Measurements from ENCODE around the gene AACS. TPM values are rescaled to one million over a fixed set of nuclear protein-coding genes. Genes with fewer than 3 reads are reported as not detected.

AACS gene
- polyA plus RNA-seq, 3 donors = 4.7 to 7.9 (median 5.1) TPM

GRCh38 chr12:125185740-125186470 lies 120.7 kb downstream of the AACS start, which contains the start of gene TMEM132B:
Gene TMEM132B (plus strand): TSS chr12:125186386.
- intact Hi-C loops (cut with micrococcal nuclease) = loop anchor here (10.0 kb wide), 2 partner anchors 1559 to 1689 kb away; no protein-coding TSS in a partner anchor
- peak within 1 kb of the TSS; percentile 43 to 86 for H3K4me3 Mint-ChIP-seq
- H3K9me3 ChIP-seq (replicated peaks in 1 of 2; ENCODE audit: control insufficient read depth in 1 of 2, insufficient read depth in 1 of 2, low read length in 2 of 2) = peaks cover 0 to 10% of the 10 kb centered on the region in 2 donors

More at GRCh38 chr12:125185740-125186470, 120.7 kb downstream of the AACS start, which contains the start of gene TMEM132B:
- Histone ChIP-seq H2AFZ (ENCODE audit: insufficient read depth, low read depth, low read length, poor library complexity, severe bottlenecking) (no peak within 1 kb of the TSS), H3K9ac (ENCODE audit: insufficient read depth, low read length, poor library complexity, severe bottlenecking) (no peak within 1 kb of the TSS), H3K79me2 (ENCODE audit: insufficient read depth, low read length) (no peaks in the 10 kb centered on the region), H3K4me2 (replicated peaks; ENCODE audit: extremely low read depth, low read length, poor library complexity, severe bottlenecking) (peak within 1 kb of the TSS; percentile 36), H3K36me3 (replicated peaks in 1 of 2; ENCODE audit: control insufficient read depth in 1 of 2, insufficient read depth in 2 of 2, low read length in 2 of 2) (no peaks in the 10 kb centered on the region), H3K27me3 (ENCODE audit: control insufficient read depth in 2 of 2, insufficient read depth in 2 of 2, low read length in 2 of 2) (peaks cover 54 to 67% of the 10 kb centered on the region in 2 donors), H4K20me1 (ENCODE audit: insufficient read depth, low read length) (no peaks in the 10 kb centered on the region), H3K4me3 (replicated peaks in 1 of 3; ENCODE audit: low read depth in 2 of 3, low read length in 3 of 3) (no peak within 1 kb of the TSS), H3K27ac (ENCODE audit: low read depth in 1 of 2, low read length in 2 of 2) (no peak within 1 kb of the TSS), H3K4me1 (ENCODE audit: control insufficient read depth in 1 of 2, insufficient read depth in 2 of 2, low read length in 2 of 2) (no peaks in the 10 kb centered on the region)
- peaks cover 65 to 80% (median 67%) of the 10 kb centered on the region in 3 donors for H3K27me3 Mint-ChIP-seq (ENCODE audit: low read depth in 3 of 3)
- no peaks in the 10 kb centered on the region for H3K36me3 Mint-ChIP-seq
- H3K9me3 Mint-ChIP-seq = peaks cover 0 to 13% (median 3%) of the 10 kb centered on the region in 7 donors
- DNase-seq = no peak
- TF ChIP-seq CTCF (IDR thresholded peaks at IDR 0.05) = no peak
- H3K4me1 Mint-ChIP-seq = peaks cover 5% of the 10 kb centered on the region
- no peak within 1 kb of the TSS for H3K27ac Mint-ChIP-seq
- 1% methylated on average over 60 of the region's 71 CpGs for WGBS (ENCODE audit: insufficient coverage)
